HepG2 (cell line): Measurements from ENCODE around the gene GLOD5. TPM values are rescaled to one million over a fixed set of nuclear protein-coding genes. Genes with fewer than 3 reads are reported as not detected.
A peak's percentile ranks its signal among the peaks of the same experiment; 100 is the strongest.

Experiments used
- ATAC-seq: fragments of 200-7000 bp; cut with Tn5 transposase; 3 replicates; pipeline ENCODE4 v1.9.1; 2020; ENCODE audit warnings: mild to moderate bottlenecking, moderate library complexity
- BruUV-seq: library from RNA; stranded (reverse); fragments of 400-500 nt; replicated peaks from 2 replicates; lab custom pipeline; 2021; lab: Mats Ljungman, UMichigan
- CTCF ChIA-PET: fragments of 300-600 bp; formaldehyde crosslinking; extraction: SDS; loops from one replicate; lab custom pipeline; 2021; ENCODE audit warnings: low total read pairs, inconsistent platforms, low intra/inter-chr PET ratio; lab: Yijun Ruan, JAX
- POLR2A ChIA-PET: fragments of 350-600 bp; sonication (Branson Sonifier 250); formaldehyde crosslinking; loops from one replicate; lab custom pipeline; 2020; ENCODE audit warnings: antibody characterized with exemption, inconsistent platforms; lab: Yijun Ruan, JAX
- DNase-seq: peaks from one replicate; pipeline ENCODE4 v3.0.0-alpha.2; 2015; ENCODE audit warnings: low spot score
- FAIRE-seq: peaks from 3 replicates; lab custom pipeline; 2011; peaks lifted over from hg19 to GRCh38; lab: Jason Lieb, UNC
- H2AFZ ChIP-seq: one replicate; pipeline ENCODE4 v1.6.1; 2011; ENCODE audit warnings: low read length, inconsistent platforms
- H3K27ac ChIP-seq: fragments of 300-600 bp; 3 replicates; pipeline ENCODE4 v1.8.0; 2011; ENCODE audit warnings: mixed run types, mild to moderate bottlenecking, mixed read lengths, low read length, inconsistent platforms; ENCODE audit not compliant: insufficient read depth; ENCODE audit errors: extremely low read length
- H3K27me3 ChIP-seq, 2 experiments: fragments of 200-600 bp in 1 of 2; 2 replicates in 1 of 2; 3 replicates in 1 of 2; pipeline versions ENCODE4 v1.6.0 to v1.8.0; 2011; ENCODE audit warnings: low read length in 2 of 2, mild to moderate bottlenecking in 2 of 2, moderate library complexity in 2 of 2, inconsistent platforms in 1 of 2; ENCODE audit not compliant: insufficient read depth in 2 of 2, control insufficient read depth in 1 of 2
- H3K36me3 ChIP-seq, 2 experiments: fragments of 200-600 bp in 1 of 2; replicated peaks in 1 of 2; 2 replicates in 1 of 2; 3 replicates in 1 of 2; pipeline versions ENCODE4 v1.5.1 to v1.8.0; 2011; ENCODE audit warnings: low read length in 2 of 2, inconsistent platforms in 1 of 2; ENCODE audit not compliant: insufficient read depth in 2 of 2, control insufficient read depth in 1 of 2
- H3K4me1 ChIP-seq: 2 replicates; pipeline ENCODE4 v1.5.1; 2012; ENCODE audit warnings: low read length, inconsistent platforms; ENCODE audit not compliant: insufficient read depth
- H3K4me2 ChIP-seq: 2 replicates; pipeline ENCODE4 v1.6.0; 2011; ENCODE audit warnings: low read depth, low read length, inconsistent platforms
- H3K4me3 ChIP-seq, 3 experiments: fragments of 200-600 bp in 1 of 3; sonication (generic), shearing (Covaris generic) in 1 of 3; replicated peaks in 1 of 3; 2 replicates each; pipeline ENCODE4 v1.5.1; 2011 to 2016; ENCODE audit warnings: low read length in 3 of 3, inconsistent platforms in 2 of 3, low read depth in 2 of 3, mild to moderate bottlenecking in 2 of 3, control low read depth in 1 of 3, mixed read lengths in 1 of 3; ENCODE audit not compliant: insufficient read depth in 1 of 3
- H3K79me2 ChIP-seq: one replicate; pipeline ENCODE4 v1.6.1; 2011; ENCODE audit warnings: low read length, inconsistent platforms; ENCODE audit not compliant: insufficient read depth
- H3K9ac ChIP-seq: 2 replicates; pipeline ENCODE4 v1.6.0; 2011; ENCODE audit warnings: mild to moderate bottlenecking, low read depth, low read length, inconsistent platforms; ENCODE audit not compliant: insufficient read depth
- H3K9me3 ChIP-seq: 2 replicates; pipeline ENCODE4 v1.5.1; 2012; ENCODE audit warnings: mild to moderate bottlenecking, low read length
- H4K20me1 ChIP-seq: 2 replicates; pipeline ENCODE4 v1.6.0; 2011; ENCODE audit warnings: inconsistent platforms, mild to moderate bottlenecking, low read length, moderate library complexity; ENCODE audit not compliant: insufficient read depth
- ATF7 ChIP-seq, 2 experiments: fragments of 450-650 bp in 1 of 2; sonication (generic) in 1 of 2; formaldehyde crosslinking in 1 of 2; IDR thresholded peaks; 2 replicates each; pipeline versions ENCODE4 v1.4.0 to v1.6.1; 2016 to 2020; ENCODE audit warnings: antibody characterized with exemption in 1 of 2, mild to moderate bottlenecking in 1 of 2, missing genetic modification reagents in 1 of 2
- ATF7-NPFF ChIP-seq: sonication (generic); formaldehyde crosslinking; IDR thresholded peaks from 2 replicates; pipeline ENCODE4 v1.8.1; 2023; ENCODE audit warnings: mild to moderate bottlenecking, low read depth, missing genetic modification reagents, moderate library complexity
- SOX13 ChIP-seq, 3 experiments: fragments of 450-650 bp in 1 of 3; sonication (generic) in 1 of 3; formaldehyde crosslinking in 1 of 3; IDR thresholded peaks in 2 of 3; conservative IDR thresholded peaks in 1 of 3; 2 replicates each; pipeline versions ENCODE4 v1.5.0 to v1.6.1; 2016 to 2020; ENCODE audit warnings: antibody characterized with exemption in 1 of 3, mild to moderate bottlenecking in 1 of 3, missing compliant biosample characterization in 1 of 3, missing genetic modification reagents in 1 of 3, moderate library complexity in 1 of 3
- WGBS: methylation state at CpG from one replicate; pipeline ENCODE4 v1.1.6; 2017; ENCODE audit warnings: low lambda C conversion rate; 5-methylcytosine and 5-hydroxymethylcytosine counted together
- in situ Hi-C: cut with HindIII; loops from 2 replicates; pipeline ENCODE4 v1.10.0; 2017; ENCODE audit warnings: low pct_unique_long_range_greater_than_20kb; ENCODE audit not compliant: extremely low pct_ligation_motif_present
- intact Hi-C: fragments of 100-400 bp; cut with micrococcal nuclease; formaldehyde crosslinking; loops from one replicate; pipeline ENCODE4 v1.10.0; 2022; ENCODE audit not compliant: unreplicated experiment
- polyA plus RNA-seq, 8 experiments: library from polyadenylated mRNA; depleted of rRNA in 3 of 8; stranded (reverse) in 7 of 8; unstranded in 1 of 8; fragments of >200 nt; fragmentation: Illumina TruSeq in 4 of 8; extraction: Trizol in 4 of 8; gene quantifications; 2 replicates each; pipeline versions ENCODE4 v1.2.1 to v1.2.3, GENCODE V29; 2011 to 2016; ENCODE audit warnings: low read depth in 4 of 8, missing spikeins in 1 of 8, mixed read lengths in 1 of 8; ENCODE audit not compliant: insufficient read depth in 1 of 8
- total RNA-seq, 5 experiments: library from RNA; depleted of rRNA; stranded (reverse); fragments of >200 nt; fragmentation: Illumina TruSeq; extraction: Trizol; gene quantifications; 2 replicates each; pipeline ENCODE4 v1.2.3, GENCODE V29; 2016; ENCODE audit warnings: low read depth in 1 of 5
- TF ChIP-seq, protein P1 (sequence below): sonication (generic); formaldehyde crosslinking; IDR thresholded peaks from 2 replicates; pipeline ENCODE4 v1.5.0; 2020; ENCODE audit warnings: mild to moderate bottlenecking, missing genetic modification reagents, borderline replicate concordance

Gene GLOD5
- total and polyA plus RNA-seq, 2 of the 13 experiments (the other 11 are each of a cell fraction or from before 2014, with no cell fraction given), result 0.93 to 1.3 TPM

- in situ Hi-C loops, result no loop called here
- DNase-seq, result no peak
- no TSS peak for BruUV-seq
These were observed 16.3 kb upstream of the GLOD5 start for GRCh38 chrX:48745222-48745621.

More at GRCh38 chrX:48745222-48745621, 16.3 kb upstream of the GLOD5 start:
- ChIA-PET CTCF (no interaction called here), POLR2A (no interaction called here)
- H3K27me3 ChIP-seq, result no peaks in the 10 kb centered on the region
- no peak overlapping the region for H3K4me2 ChIP-seq
- intact Hi-C loops, result no loop called here
- no peak overlapping the region for H3K27ac ChIP-seq
- ATAC-seq (no peak), FAIRE-seq (no peak)
- WGBS, result 52% methylated on average over 4 of the region's 4 CpGs
- peaks cover 10% of the 10 kb centered on the region for H3K4me1 ChIP-seq
- no peaks in the 10 kb centered on the region for H4K20me1 ChIP-seq
- no peak overlapping the region for H3K9ac ChIP-seq
- no peak overlapping the region for H3K4me3 ChIP-seq
- TF ChIP-seq, protein P1, sequence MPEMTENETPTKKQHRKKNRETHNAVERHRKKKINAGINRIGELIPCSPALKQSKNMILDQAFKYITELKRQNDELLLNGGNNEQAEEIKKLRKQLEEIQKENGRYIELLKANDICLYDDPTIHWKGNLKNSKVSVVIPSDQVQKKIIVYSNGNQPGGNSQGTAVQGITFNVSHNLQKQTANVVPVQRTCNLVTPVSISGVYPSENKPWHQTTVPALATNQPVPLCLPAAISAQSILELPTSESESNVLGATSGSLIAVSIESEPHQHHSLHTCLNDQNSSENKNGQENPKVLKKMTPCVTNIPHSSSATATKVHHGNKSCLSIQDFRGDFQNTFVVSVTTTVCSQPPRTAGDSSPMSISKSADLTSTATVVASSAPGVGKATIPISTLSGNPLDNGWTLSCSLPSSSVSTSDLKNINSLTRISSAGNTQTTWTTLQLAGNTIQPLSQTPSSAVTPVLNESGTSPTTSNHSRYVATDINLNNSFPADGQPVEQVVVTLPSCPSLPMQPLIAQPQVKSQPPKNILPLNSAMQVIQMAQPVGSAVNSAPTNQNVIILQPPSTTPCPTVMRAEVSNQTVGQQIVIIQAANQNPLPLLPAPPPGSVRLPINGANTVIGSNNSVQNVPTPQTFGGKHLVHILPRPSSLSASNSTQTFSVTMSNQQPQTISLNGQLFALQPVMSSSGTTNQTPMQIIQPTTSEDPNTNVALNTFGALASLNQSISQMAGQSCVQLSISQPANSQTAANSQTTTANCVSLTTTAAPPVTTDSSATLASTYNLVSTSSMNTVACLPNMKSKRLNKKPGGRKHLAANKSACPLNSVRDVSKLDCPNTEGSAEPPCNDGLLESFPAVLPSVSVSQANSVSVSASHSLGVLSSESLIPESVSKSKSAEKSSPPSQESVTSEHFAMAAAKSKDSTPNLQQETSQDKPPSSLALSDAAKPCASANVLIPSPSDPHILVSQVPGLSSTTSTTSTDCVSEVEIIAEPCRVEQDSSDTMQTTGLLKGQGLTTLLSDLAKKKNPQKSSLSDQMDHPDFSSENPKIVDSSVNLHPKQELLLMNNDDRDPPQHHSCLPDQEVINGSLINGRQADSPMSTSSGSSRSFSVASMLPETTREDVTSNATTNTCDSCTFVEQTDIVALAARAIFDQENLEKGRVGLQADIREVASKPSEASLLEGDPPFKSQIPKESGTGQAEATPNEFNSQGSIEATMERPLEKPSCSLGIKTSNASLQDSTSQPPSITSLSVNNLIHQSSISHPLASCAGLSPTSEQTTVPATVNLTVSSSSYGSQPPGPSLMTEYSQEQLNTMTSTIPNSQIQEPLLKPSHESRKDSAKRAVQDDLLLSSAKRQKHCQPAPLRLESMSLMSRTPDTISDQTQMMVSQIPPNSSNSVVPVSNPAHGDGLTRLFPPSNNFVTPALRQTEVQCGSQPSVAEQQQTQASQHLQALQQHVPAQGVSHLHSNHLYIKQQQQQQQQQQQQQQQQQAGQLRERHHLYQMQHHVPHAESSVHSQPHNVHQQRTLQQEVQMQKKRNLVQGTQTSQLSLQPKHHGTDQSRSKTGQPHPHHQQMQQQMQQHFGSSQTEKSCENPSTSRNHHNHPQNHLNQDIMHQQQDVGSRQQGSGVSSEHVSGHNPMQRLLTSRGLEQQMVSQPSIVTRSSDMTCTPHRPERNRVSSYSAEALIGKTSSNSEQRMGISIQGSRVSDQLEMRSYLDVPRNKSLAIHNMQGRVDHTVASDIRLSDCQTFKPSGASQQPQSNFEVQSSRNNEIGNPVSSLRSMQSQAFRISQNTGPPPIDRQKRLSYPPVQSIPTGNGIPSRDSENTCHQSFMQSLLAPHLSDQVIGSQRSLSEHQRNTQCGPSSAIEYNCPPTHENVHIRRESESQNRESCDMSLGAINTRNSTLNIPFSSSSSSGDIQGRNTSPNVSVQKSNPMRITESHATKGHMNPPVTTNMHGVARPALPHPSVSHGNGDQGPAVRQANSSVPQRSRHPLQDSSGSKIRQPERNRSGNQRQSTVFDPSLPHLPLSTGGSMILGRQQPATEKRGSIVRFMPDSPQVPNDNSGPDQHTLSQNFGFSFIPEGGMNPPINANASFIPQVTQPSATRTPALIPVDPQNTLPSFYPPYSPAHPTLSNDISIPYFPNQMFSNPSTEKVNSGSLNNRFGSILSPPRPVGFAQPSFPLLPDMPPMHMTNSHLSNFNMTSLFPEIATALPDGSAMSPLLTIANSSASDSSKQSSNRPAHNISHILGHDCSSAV (CRISPR knock-in tag), result no peak
- TF ChIP-seq SOX13 (IDR thresholded peaks at IDR 0.05) (no peak), SOX13 (CRISPR knock-in tag; conservative IDR thresholded peaks at IDR 0.05 in 1 of 2, IDR thresholded peaks at IDR 0.05 in 1 of 2) (no peak), ATF7-NPFF (CRISPR knock-in tag) (no peak), ATF7 (IDR thresholded peaks at IDR 0.05) (peak; percentile 65), ATF7 (CRISPR knock-in tag; IDR thresholded peaks at IDR 0.05) (no peak)
- no peaks in the 10 kb centered on the region for H3K9me3 ChIP-seq
- H3K79me2 ChIP-seq, result no peaks in the 10 kb centered on the region
- H3K36me3 ChIP-seq, result no peaks in the 10 kb centered on the region
- H2AFZ ChIP-seq, result no peak overlapping the region
